Stimulated activated CD4-positive, alpha-beta T cell treated with anti-CD3 and anti-CD28 coated beads, Interleukin-15, amount 100 ng/mL, for 48 hours (primary cell): ENCODE data around the gene IDNK.
A peak's percentile ranks its signal among the peaks of the same experiment; 100 is the strongest.

ENCODE experiments used
- DNase-seq, 2 donors: peaks; one replicate each; pipeline ENCODE4 v3.0.0-alpha.2; 2020; ENCODE audit warnings: low read depth in 2 of 2

Gene IDNK

DNA sequence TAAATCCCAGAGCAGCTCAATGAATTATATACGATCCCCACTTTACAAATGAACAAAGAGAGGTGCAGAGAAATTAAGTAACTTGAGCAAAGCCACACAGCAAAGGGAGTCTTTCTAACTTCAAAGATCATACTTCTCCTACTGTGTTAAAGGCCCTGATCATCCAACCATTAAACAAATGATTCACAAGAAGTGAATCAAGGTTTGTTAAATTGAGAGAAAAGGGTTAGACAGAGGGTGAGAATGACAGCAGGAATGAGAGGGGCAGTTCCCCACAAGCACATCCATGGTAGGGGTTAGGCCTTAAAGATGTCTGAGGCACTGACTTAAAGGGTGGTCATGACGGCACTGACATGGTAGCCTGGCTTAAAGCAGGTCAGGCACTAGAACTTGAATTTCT is 10.7 kb downstream of the IDNK start:
- DNase-seq: no peak

DNA sequence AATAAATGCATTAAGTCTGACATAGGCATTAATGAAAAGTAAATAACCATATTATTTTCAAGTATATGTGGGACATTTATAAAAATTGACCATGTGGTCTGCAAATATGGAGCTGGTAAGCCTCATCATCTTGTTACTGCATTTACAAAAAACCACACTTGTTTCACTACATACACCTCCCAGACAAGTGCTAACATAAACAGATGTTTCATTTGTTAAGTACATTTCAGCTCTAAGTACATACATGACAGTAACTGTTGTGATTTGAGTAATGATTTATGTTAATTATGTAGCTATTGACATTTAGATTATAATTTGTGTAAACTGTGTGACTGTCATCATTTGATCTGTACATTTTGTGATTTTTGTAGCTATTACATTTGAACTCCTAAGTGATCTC is 13.9 kb downstream of the IDNK start:
- no peak for DNase-seq

DNA sequence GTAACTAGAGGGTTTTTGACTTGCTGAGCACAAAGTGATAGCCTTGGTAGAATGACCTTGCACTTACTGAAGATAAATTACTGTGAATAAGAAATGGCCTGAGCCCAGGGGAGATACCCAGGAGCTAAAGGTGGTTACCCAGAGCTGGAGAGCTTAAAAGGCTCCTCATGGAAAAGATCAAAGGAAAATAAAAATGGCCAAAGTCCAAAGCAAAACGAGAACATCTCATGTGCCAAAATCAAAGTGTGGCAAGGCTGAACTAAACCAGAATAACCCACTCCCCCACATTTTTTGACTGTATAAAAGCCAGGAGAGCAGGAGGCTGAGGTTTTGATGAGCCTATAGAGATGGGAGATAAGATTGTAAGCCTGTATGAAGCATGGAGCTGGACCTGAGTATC is 14.4 kb downstream of the IDNK start:
- DNase-seq: no peak

DNA sequence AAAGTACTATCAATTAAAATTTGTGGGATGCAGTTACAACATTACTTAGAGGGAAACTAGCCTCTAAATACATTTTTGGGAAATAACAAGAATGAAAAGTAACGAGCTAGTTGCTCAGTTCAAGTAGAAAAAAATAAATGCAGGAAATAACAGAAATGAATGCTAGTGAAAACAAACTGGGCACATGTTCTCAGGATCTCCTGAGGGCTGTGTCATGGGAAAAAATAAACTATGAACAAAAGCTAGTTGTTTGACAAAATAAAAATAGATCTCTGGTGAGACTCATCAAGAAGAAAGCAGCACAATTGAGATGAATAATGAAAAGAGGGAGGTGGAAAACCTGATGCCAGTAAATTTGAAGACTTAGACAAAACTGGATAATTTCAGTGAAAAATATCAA is 16.3 kb downstream of the IDNK start:
- DNase-seq: no peak

DNA sequence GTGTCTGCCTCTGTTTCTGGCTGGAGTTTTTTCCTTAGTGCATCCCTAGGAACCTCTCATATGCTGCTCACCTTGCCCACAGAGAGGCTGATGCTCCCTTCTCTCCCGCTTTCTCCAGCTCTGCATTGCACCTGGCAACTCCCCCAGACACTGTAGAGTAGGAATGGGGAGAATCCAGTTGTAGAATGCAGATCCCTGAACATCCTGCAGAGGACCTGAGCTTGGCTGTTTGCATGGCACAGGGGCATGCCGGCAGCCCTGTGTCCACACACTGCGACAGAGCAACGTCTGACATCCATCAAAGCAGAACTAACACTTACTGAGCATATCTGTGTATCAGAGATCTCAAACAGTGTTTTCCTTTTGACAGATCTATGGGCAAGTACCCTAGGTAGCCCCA is 19.9 kb downstream of the IDNK start:
- no peak for DNase-seq

DNA sequence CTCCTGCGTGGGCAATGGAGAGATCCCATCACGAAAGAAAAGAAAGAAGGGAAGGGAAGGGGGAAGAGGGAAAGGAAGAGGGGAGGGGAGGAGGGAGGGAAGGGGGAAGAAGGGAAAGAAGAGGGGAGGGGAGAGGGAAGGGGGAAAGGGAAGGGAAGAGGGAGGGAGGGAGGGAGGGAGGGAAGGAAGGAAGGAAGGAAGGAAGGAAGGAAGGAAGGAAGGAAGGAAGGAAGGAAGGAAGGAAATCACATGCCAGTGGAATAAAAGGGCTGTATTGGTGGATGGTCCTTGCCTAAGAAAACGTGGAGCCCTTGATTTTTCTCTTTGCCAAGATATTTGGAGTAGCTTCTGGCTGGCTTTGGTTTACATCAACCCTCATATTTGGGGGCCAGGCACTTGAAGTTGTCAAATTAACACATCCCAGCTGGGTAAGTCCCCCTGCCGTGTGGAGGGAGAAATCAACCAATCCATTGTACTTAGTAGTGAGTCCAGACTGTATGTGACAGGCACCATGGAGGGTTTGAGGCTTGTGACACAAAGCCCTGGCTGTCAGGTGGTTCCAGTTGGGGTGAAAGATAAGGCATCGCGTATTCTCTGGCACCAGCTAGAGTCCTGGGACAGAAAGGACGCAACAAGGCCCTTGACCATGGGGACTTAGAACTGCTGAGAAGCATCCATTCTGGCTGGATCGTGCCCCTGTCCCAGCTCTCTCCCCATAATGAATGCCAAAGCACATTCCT is 23.7 kb downstream of the IDNK start:
- DNase-seq: no peak

DNA sequence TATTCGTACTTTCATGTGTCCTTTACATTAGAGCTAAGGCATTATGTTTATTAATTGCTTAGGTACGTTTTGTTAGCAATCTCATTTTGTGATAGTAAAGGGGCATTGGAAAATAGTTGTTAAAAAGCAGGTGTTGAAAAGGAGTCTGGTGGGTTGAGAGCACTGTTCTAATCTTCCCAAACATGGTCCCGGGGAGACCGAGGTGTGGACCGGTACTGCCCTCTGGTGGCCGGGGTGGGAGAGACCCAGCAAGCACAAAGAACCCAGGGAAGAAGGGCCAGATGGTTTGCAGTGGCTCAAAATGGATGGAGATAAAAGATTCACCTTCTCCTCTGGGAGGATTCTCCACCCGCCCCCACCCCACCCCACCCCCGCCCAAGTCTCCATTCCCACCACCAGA is 26.1 kb downstream of the IDNK start:
- DNase-seq: peak; percentile 38 to 56

DNA sequence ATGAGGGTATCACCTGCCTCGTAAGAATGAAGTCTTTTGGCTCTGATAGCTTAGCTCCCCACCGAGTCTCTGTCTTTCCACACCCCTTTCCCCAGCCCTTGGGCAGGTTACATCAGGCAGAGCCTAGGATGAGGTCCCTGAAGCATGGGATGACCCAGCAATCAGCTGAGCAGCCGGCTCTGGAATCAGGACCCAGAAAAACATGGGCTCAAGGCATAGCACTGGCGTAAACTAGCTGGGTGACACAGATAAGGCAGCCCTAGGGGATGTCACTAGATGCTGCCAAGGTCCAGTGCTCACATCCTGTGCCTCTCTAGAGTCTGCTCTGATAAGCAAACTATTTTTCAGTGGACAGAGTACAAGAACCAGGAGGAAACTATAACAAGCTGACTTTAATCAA is 26.6 kb downstream of the IDNK start:
- DNase-seq: no peak

DNA sequence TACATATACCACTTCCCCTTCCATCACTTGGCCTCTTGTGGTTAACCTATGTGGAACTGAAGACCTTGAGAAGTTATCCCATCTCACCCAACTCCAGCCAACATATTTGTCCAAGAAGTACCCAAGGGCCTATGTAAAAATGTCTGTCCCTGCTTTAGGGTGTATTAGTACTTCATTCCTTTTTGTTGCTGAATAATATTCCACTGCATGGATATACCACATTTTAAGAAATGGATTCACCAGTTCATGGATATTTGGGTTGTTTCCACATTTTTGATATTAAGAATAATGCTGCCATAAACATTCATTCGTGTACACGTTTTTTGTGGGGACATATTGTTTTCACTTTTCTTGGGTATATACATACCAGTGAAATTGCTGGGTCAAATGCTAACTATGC is 28.6 kb downstream of the IDNK start:
- DNase-seq: no peak

DNA sequence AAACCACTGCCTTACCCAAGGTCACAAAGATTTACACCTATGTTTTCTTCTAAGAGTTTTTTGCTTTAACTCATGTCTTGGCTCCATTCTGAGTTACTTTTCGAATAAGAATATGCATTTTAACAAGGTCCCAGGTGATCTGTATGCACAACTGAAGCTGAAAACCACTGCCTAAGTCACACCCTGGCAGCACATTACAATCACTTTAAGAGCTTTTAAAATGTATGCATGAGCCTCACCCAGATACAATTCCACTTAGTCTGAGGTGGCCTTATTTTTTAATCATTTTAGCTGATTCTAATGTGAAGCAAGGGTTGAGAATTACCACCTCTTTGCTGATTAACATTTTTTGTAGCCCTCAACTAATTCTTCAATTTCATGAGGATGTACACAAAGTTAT is 29.5 kb downstream of the IDNK start:
- no peak for DNase-seq

DNA sequence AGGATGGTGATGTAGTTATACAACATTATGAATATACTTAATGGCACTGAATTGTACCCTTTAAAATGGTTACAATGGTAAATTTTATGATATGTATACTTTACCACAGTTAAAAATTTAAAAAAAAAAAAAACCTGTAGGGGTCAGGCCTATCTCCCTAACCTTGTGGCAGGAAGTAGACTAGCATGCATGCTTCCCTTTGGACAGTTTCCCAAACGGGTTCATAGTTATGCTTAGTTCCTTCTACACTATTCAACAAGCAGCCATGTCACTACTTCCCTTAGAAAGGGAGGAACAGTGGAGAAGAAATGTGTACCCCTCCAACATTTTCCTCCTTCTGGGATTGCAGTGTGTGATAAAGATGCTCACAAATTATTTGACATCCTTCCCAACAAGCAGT is 32.5 kb downstream of the IDNK start:
- no peak for DNase-seq

DNA sequence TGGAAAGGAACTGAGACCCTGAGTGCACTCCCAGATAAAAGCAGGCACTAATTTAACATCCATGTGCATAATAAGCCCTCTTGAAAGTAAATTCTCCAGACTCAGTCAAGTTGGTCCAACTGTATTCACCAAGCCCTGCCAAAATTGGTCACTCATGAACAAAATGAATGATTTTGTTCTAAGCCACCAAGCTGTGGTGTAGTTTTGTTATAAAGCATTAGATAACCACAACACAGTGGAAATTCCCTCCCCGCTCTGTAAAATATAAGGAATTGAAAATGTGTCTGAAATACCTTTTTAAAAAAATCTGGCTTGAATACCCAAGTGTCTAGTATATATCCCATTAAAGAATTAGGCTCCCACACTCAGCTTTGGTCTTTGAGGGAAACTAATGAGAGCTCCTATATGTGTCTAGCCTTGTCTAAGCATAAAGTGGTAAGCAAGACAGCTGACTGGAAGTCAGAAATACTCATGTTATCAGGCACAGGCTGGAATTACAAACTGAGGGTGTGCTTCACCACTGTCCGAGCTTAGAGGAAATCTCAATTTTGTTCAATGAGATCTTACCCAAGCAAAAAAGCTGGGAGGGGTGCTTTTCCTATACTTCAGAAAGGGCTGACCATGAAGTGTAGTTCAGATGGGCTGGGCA is 33.2 kb downstream of the IDNK start:
- no peak for DNase-seq

DNA sequence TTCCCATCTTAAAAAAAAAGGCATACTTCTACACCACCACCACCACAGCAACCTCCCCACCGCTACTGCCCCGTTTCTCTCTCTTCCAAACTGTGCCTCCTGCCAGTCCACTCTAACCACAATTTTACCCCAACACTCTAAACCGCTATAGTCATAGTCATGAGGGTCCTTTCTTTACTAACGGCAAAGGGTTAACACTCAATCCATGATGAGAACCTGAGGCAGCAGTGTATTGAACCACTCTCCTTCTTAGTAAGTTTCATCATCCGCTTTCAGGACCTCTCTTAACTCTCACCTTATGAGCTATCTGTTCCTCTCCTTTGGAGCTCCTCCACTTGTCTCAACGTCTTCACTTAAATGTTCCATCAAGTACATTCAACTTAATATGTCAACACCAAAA is 34.0 kb downstream of the IDNK start:
- DNase-seq: no peak

DNA sequence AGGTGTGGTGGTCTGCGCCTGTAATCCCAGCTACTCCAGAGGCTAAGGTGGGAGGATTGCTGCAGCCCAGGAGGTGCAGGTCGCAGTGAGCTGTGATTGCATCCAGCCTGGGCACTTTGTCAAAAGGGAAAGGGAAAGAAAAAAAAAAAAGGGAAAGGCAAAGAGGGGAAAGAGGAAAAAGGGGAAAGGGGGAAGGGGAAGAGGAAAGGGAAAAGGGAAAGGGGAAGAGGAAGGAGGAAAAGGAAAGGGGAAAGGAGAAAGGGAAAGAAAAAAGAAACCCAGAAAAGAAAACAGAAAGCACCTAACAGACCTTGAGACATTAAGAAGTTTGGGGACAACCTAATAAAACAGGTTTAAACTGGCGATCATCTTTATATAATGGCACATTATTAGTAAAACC is 40.0 kb downstream of the IDNK start:
- DNase-seq: no peak

DNA sequence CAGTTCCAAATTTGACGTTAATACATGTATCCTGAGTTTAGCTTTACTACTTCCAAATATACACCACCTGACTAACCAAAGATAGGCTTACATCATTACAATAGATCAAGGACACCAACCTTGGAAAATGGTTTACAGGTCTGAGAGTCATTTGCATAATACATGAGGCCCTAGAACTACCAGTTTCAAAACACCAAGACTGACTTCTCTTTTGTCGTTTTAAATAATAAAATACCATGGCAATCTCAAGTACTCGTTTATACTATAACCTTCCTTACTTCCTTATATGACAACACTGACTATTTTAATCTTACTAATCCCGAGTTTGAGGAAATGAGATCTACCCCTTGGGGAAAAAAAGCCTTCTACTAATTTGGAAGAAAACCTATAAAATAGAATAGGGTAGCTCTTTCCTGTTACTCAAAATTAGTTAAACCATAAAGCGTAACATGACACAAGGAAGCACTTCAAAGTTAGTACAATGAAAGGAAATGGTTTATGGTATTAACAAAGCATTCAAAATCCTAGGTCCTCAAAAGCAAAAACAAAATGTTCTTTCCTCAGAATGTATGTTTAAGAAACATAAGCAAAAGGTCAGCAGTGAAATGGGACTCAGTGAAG is 42.7 kb downstream of the IDNK start:
- DNase-seq: no peak

DNA sequence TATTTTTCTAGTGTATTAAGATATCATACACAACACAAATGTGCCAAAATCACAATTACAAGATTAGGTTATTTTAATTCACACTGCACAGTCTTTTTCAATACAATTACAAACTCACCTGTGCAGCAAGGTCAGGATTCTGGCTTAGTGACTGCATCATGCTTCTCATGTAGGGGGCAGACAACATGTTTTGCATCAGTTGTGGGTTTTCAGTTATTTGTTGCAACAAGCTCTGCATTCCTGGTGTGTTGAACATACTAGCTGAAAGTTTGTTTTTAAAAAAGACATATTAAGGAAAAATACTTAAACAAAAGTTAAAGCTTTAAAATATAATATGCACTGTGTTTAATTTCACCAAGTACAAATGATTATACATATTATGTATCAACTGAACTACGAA is 46.1 kb downstream of the IDNK start:
- DNase-seq: no peak

DNA sequence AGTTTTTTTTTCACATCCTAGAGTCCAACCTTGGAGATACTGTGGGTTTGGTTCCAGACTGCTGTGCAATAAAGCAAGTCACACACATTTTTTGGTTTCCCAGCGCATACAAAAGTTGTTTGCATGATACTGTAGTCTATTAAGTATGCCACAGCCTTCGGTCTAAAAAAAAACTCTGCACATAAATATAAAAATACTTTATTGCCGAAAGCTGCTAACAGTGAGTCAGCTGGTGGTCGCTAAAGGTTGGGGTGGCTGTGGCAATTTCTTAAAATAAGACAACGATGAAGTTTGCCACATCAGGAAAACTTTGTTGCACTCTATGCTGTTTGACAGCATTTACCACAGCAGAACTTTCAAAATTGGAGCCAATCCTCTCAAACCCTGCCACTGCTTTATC is 47.4 kb downstream of the IDNK start:
- no peak for DNase-seq

DNA sequence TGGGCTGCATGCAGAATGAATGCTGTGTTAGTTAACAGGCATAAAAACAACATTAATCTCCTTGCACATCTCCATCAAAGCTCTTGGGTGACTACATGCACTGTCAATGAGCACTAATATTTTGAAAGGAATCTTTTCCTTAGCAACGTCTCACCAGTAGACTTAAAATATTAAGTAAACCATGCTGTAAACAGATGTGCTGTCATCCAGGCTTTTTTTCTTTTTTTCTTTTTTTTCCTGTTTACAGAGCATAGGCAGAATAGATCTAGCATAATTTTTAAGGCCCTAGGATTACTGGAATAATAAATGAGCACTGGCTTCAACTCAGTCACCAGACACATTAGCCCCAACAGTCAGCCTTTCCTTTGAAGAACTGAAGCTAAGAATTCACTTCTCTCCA is 48.5 kb downstream of the IDNK start:
- DNase-seq: no peak

DNA sequence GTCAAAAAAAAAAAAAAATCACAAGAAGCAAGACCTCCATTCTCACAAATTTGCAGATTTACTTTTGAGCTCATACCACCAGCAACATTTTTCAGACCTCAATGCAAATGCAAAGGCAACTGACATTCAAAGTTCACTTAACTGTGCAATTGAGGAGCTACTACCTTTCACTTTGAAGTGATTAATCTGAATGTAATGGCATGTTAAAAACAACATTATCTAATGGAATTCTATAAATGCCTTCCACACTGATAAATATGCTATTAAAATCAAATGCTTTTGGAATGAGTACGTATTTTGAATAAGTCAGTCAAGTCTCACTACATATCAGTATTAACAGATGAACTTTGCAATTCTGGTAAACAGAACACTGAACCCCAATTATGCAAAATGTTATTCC is 52.5 kb downstream of the IDNK start:
- no peak for DNase-seq

DNA sequence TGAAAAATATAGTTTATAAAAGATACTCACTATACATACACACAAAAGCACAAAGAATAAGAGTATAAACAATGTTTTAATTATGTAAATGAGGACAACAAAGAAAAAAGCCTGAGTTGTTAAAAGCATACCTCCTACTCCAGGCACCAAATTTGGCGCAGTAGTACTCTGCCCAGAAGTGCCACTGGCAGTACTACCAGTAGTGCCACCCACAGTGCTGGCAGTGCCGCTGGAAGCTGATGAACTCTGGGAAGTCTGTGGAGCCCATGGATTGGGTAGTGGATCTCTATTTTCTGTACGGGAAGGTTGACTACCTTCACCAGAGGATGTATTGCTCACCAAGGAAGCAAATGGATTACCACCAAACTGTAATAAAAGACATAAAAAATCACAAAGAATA is 54.7 kb downstream of the IDNK start:
- DNase-seq: no peak

DNA sequence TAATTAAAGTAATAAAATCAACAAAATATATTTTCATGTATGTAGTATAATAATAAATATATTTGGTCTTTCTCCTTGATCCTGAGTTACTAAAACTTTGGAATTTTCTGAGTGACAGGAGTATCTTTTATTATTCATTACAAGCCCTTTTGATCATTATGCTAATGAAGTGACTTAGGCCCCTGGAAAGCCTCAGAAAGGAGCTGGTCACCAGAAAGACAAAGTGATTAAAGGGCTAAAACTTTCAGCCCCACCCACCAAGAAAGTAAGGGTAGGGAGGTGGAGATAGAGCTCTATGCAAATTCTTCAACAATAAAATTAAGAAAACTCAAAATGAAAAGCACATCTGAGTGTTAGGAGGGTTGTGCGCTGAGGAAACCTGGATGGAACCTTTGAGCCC is 57.3 kb downstream of the IDNK start:
- DNase-seq: no peak

DNA sequence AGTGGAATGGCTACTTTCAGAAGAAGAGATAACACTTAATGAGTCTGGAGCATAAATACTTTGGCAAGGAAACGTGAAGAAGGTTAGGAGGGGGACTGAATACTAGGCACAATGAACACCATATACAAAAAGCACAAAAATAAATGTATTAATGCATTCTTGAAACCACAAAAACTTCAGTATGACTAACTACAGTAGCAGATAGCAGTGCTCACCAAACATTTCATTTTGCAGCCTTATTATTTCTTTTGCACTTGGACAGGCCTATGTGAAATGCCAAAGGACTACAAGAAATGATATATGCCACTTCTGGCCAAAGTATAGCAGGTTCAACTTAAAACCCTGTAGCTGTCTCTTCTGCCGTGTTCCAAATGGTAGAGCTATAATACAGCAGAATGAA is 58.5 kb downstream of the IDNK start:
- no peak for DNase-seq

DNA sequence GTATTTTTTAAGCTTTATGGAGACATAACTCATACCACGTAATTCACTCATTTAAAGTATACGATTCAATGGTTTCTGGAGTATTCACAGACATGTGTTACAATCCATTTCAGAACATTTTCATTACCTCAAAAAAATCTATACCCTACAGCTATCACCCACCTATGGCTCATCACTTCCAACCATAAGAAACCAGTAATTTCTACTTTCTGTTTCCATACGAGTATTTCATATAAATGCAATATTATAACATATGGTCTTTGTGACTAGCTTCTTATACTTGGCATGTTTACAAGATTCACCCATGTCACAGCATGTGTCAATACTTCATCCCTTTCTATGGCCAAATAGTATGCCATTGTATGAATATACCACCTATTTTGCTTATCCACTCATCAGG is 66.0 kb downstream of the IDNK start:
- DNase-seq: no peak

DNA sequence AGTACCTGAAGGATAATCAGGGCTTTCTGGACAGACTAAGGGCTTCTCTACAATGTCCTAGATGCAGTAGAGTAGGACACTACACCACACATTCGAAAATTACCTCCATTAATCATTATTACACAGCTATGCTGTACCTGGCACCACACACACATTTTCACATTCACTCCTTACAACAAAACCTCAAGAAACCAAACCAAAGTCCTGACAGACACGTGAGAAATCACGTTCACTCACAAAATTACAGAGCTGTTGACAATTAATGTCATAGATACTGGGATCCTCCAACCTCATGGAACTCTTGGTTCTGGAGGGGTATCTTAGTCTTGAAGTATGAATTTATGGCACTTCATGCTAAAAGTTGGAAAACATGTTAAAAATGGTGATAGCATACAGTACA is 68.5 kb downstream of the IDNK start:
- DNase-seq: no peak
